ENCODE measurements around the gene RCOR1. TPM values are rescaled to one million over a fixed set of nuclear protein-coding genes. Genes with fewer than 3 reads are reported as not detected.

Gene RCOR1
- total RNA-seq, 5 donors from 2014 or later (not counting 1 experiment from before 2014, with no cell fraction given), result 17.7 to 25.0 (median 18.7) TPM

- DNase-seq (no peak), ATAC-seq (replicated peaks in 1 of 4) (no peak)
- no peak overlapping the region for H3K4me3 Mint-ChIP-seq
- 86% methylated on average over 5 of the region's 7 CpGs for WGBS (ENCODE audit: insufficient coverage)
- no peaks in the 10 kb centered on the region for H3K9me3 Mint-ChIP-seq
- Histone ChIP-seq H3K9me3 (no peaks in the 10 kb centered on the region), H3K36me3 (ENCODE audit: control insufficient read depth in 2 of 2, extremely low read depth in 1 of 2, insufficient read depth in 1 of 2, low read length in 1 of 2) (no peaks in the 10 kb centered on the region), H3K27ac (ENCODE audit: low read length) (no peak overlapping the region), H3K27me3 (replicated peaks in 1 of 2; ENCODE audit: control insufficient read depth in 2 of 2, extremely low read depth in 1 of 2, insufficient read depth in 2 of 2, low read length in 1 of 2) (no peaks in the 10 kb centered on the region), H3K4me1 (ENCODE audit: control insufficient read depth in 1 of 2, extremely low read depth in 1 of 2, insufficient read depth in 2 of 2, low read length in 2 of 2) (no peaks in the 10 kb centered on the region), H3K4me3 (ENCODE audit: control insufficient read depth in 1 of 2, extremely low read depth in 1 of 2, low read length in 1 of 2) (no peak overlapping the region)
- CTCF ChIA-PET, result interaction anchor here in 1 of 2 donors (1.2 kb wide), 1 partner anchor 32 kb away, joined by 4 read pairs; no protein-coding TSS in a partner anchor
- H3K36me3 Mint-ChIP-seq, result peaks cover 5% of the 10 kb centered on the region
- peaks cover 36 to 58% (median 44%) of the 10 kb centered on the region in 3 donors for H3K4me1 Mint-ChIP-seq
- H3K27ac Mint-ChIP-seq, result no peak overlapping the region
- H3K27me3 Mint-ChIP-seq, result no peaks in the 10 kb centered on the region
- POLR2A ChIA-PET, result interaction anchor here in 1 of 2 donors (0.6 kb wide), 1 partner anchor 18 kb away, joined by 3 read pairs; no protein-coding TSS in a partner anchor
Measured at GRCh38 chr14:102662636-102663430, 70.4 kb downstream of the RCOR1 start.

GRCh38 chr14:102663440-102663839 is 71.0 kb downstream of the RCOR1 start:
- Mint-ChIP-seq H3K4me1 (peaks cover 36 to 62% (median 47%) of the 10 kb centered on the region in 3 donors), H3K36me3 (peaks cover 5% of the 10 kb centered on the region), H3K9me3 (no peaks in the 10 kb centered on the region), H3K27me3 (no peaks in the 10 kb centered on the region), H3K27ac (no peak overlapping the region), H3K4me3 (no peak overlapping the region)
- H3K4me1 ChIP-seq (ENCODE audit: control insufficient read depth in 1 of 2, extremely low read depth in 1 of 2, insufficient read depth in 2 of 2, low read length in 2 of 2), result no peaks in the 10 kb centered on the region
- H3K9me3 ChIP-seq, result no peaks in the 10 kb centered on the region
- H3K27me3 ChIP-seq (replicated peaks in 1 of 2; ENCODE audit: control insufficient read depth in 2 of 2, extremely low read depth in 1 of 2, insufficient read depth in 2 of 2, low read length in 1 of 2), result no peaks in the 10 kb centered on the region
- H3K36me3 ChIP-seq (ENCODE audit: control insufficient read depth in 2 of 2, extremely low read depth in 1 of 2, insufficient read depth in 1 of 2, low read length in 1 of 2), result no peaks in the 10 kb centered on the region
- no peak for DNase-seq
- WGBS (ENCODE audit: insufficient coverage), result 100% methylated on average over 3 of the region's 3 CpGs
- H3K4me3 ChIP-seq (ENCODE audit: control insufficient read depth in 1 of 2, extremely low read depth in 1 of 2, low read length in 1 of 2), result no peak overlapping the region
- no peak for ATAC-seq (replicated peaks in 1 of 4)
- ChIA-PET CTCF (interaction anchor here in 1 of 2 donors (0.6 to 1.2 kb wide), 2 partner anchors 31 to 139 kb away, joined by 3 to 4 read pairs; no protein-coding TSS in a partner anchor), POLR2A (interaction anchor here in 1 of 2 donors (0.6 kb wide), 1 partner anchor 17 kb away, joined by 3 read pairs; no protein-coding TSS in a partner anchor)
- no peak overlapping the region for H3K27ac ChIP-seq (ENCODE audit: low read length)

GRCh38 chr14:102665621-102666020 is 73.2 kb downstream of the RCOR1 start:
- WGBS (ENCODE audit: insufficient coverage), result no CpG with 5 or more reads among the region's 2 CpGs
- Histone ChIP-seq H3K36me3 (ENCODE audit: control insufficient read depth in 2 of 2, extremely low read depth in 1 of 2, insufficient read depth in 1 of 2, low read length in 1 of 2) (no peaks in the 10 kb centered on the region), H3K27ac (ENCODE audit: low read length) (no peak overlapping the region), H3K4me1 (ENCODE audit: control insufficient read depth in 1 of 2, extremely low read depth in 1 of 2, insufficient read depth in 2 of 2, low read length in 2 of 2) (no peaks in the 10 kb centered on the region), H3K27me3 (replicated peaks in 1 of 2; ENCODE audit: control insufficient read depth in 2 of 2, extremely low read depth in 1 of 2, insufficient read depth in 2 of 2, low read length in 1 of 2) (no peaks in the 10 kb centered on the region), H3K9me3 (no peaks in the 10 kb centered on the region), H3K4me3 (ENCODE audit: control insufficient read depth in 1 of 2, extremely low read depth in 1 of 2, low read length in 1 of 2) (no peak overlapping the region)
- peaks cover 32 to 58% (median 33%) of the 10 kb centered on the region in 3 donors for H3K4me1 Mint-ChIP-seq
- H3K27me3 Mint-ChIP-seq, result no peaks in the 10 kb centered on the region
- no peak overlapping the region for H3K4me3 Mint-ChIP-seq
- DNase-seq (no peak), ATAC-seq (replicated peaks in 1 of 4) (no peak)
- no peaks in the 10 kb centered on the region for H3K9me3 Mint-ChIP-seq
- H3K27ac Mint-ChIP-seq, result no peak overlapping the region
- POLR2A ChIA-PET, result no interaction called here
- H3K36me3 Mint-ChIP-seq, result peaks cover 5% of the 10 kb centered on the region
- CTCF ChIA-PET, result interaction anchor here in 1 of 2 donors (0.6 kb wide), 1 partner anchor 60 kb away, joined by 6 read pairs; no protein-coding TSS in a partner anchor

DNA sequence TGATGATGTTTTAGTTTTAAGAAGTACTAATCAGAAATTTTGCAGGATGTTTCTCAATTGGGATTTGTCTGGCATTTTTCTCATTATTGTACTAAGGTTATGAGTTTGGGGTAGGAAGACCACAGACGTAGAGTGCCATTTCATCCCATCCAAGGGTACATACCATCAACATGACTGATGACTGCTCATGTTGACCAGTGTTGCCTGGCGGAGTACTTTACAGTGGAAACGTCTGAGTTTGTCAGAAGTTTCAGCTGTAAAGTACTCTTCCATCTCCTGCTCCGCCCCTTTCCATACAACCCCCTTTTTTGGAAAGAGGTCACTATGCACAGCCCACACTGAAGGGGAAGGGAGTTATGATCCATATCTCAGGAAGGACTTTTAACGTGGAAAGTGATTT is 74.2 kb downstream of the RCOR1 start:
- H3K27ac ChIP-seq (ENCODE audit: low read length), result no peak overlapping the region
- no peak overlapping the region for H3K27ac Mint-ChIP-seq
- H3K4me3 ChIP-seq (ENCODE audit: control insufficient read depth in 1 of 2, extremely low read depth in 1 of 2, low read length in 1 of 2), result no peak overlapping the region
- H3K36me3 ChIP-seq (ENCODE audit: control insufficient read depth in 2 of 2, extremely low read depth in 1 of 2, insufficient read depth in 1 of 2, low read length in 1 of 2), result no peaks in the 10 kb centered on the region
- H3K4me3 Mint-ChIP-seq, result no peak overlapping the region
- H3K27me3 ChIP-seq (replicated peaks in 1 of 2; ENCODE audit: control insufficient read depth in 2 of 2, extremely low read depth in 1 of 2, insufficient read depth in 2 of 2, low read length in 1 of 2), result no peaks in the 10 kb centered on the region
- H3K4me1 Mint-ChIP-seq, result peaks cover 28 to 48% (median 33%) of the 10 kb centered on the region in 3 donors
- WGBS (ENCODE audit: insufficient coverage), result 90% methylated on average over 1 of the region's 5 CpGs
- ChIA-PET CTCF (no interaction called here), POLR2A (no interaction called here)
- DNase-seq, result no peak
- no peaks in the 10 kb centered on the region for H3K27me3 Mint-ChIP-seq
- H3K9me3 ChIP-seq, result no peaks in the 10 kb centered on the region
- no peaks in the 10 kb centered on the region for H3K9me3 Mint-ChIP-seq
- ATAC-seq (replicated peaks in 1 of 4), result no peak
- peaks cover 5% of the 10 kb centered on the region for H3K36me3 Mint-ChIP-seq
- H3K4me1 ChIP-seq (ENCODE audit: control insufficient read depth in 1 of 2, extremely low read depth in 1 of 2, insufficient read depth in 2 of 2, low read length in 2 of 2), result no peaks in the 10 kb centered on the region

DNA sequence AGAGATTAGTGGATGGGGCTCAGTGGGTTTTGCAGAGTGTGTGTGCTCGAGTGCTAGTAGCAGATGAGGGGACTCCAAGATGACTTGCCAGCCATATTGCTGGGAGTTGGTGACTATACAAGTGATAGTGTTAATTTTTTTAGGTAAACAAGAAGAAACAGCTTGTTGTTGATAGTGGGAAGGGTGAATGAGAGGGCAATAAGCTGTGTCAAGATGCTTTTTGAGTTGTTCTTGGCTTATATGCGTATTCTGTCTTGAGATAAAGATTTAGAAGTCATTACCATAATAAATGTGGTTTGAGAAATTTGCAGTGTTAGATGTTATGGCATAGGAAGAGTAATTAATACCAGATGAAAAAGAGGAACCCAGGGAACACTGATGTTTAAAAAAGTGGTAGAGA is 75.3 kb downstream of the RCOR1 start:
- H3K9me3 ChIP-seq, result no peaks in the 10 kb centered on the region
- Mint-ChIP-seq H3K4me1 (peaks cover 23 to 42% (median 30%) of the 10 kb centered on the region in 3 donors), H3K4me3 (no peak overlapping the region), H3K9me3 (peaks cover 0 to 5% (median 0%) of the 10 kb centered on the region in 3 donors), H3K27ac (no peak overlapping the region), H3K36me3 (peaks cover 10% of the 10 kb centered on the region), H3K27me3 (no peaks in the 10 kb centered on the region)
- 94% methylated on average over 2 of the region's 2 CpGs for WGBS (ENCODE audit: insufficient coverage)
- CTCF ChIA-PET, result no interaction called here
- no peaks in the 10 kb centered on the region for H3K27me3 ChIP-seq (replicated peaks in 1 of 2; ENCODE audit: control insufficient read depth in 2 of 2, extremely low read depth in 1 of 2, insufficient read depth in 2 of 2, low read length in 1 of 2)
- no peak overlapping the region for H3K27ac ChIP-seq (ENCODE audit: low read length)
- H3K4me1 ChIP-seq (ENCODE audit: control insufficient read depth in 1 of 2, extremely low read depth in 1 of 2, insufficient read depth in 2 of 2, low read length in 2 of 2), result no peaks in the 10 kb centered on the region
- H3K36me3 ChIP-seq (ENCODE audit: control insufficient read depth in 2 of 2, extremely low read depth in 1 of 2, insufficient read depth in 1 of 2, low read length in 1 of 2), result no peaks in the 10 kb centered on the region
- H3K4me3 ChIP-seq (ENCODE audit: control insufficient read depth in 1 of 2, extremely low read depth in 1 of 2, low read length in 1 of 2), result no peak overlapping the region
- POLR2A ChIA-PET, result no interaction called here
- ATAC-seq (replicated peaks in 1 of 4), result no peak
- DNase-seq, result no peak

GRCh38 chr14:102668291-102668873 is 75.9 kb downstream of the RCOR1 start:
- ChIA-PET CTCF (no interaction called here), POLR2A (no interaction called here)
- Histone ChIP-seq H3K9me3 (no peaks in the 10 kb centered on the region), H3K4me3 (ENCODE audit: control insufficient read depth in 1 of 2, extremely low read depth in 1 of 2, low read length in 1 of 2) (no peak overlapping the region), H3K36me3 (ENCODE audit: control insufficient read depth in 2 of 2, extremely low read depth in 1 of 2, insufficient read depth in 1 of 2, low read length in 1 of 2) (no peaks in the 10 kb centered on the region), H3K4me1 (ENCODE audit: control insufficient read depth in 1 of 2, extremely low read depth in 1 of 2, insufficient read depth in 2 of 2, low read length in 2 of 2) (no peaks in the 10 kb centered on the region), H3K27me3 (replicated peaks in 1 of 2; ENCODE audit: control insufficient read depth in 2 of 2, extremely low read depth in 1 of 2, insufficient read depth in 2 of 2, low read length in 1 of 2) (no peaks in the 10 kb centered on the region), H3K27ac (ENCODE audit: low read length) (no peak overlapping the region)
- no peak for DNase-seq
- H3K36me3 Mint-ChIP-seq, result peaks cover 14% of the 10 kb centered on the region
- ATAC-seq (replicated peaks in 1 of 4), result no peak
- peaks cover 0 to 6% (median 0%) of the 10 kb centered on the region in 3 donors for H3K9me3 Mint-ChIP-seq
- H3K4me3 Mint-ChIP-seq, result no peak overlapping the region
- H3K27me3 Mint-ChIP-seq, result no peaks in the 10 kb centered on the region
- no peak overlapping the region for H3K27ac Mint-ChIP-seq
- WGBS (ENCODE audit: insufficient coverage), result no CpG with 5 or more reads among the region's 9 CpGs
- peaks cover 18 to 35% (median 25%) of the 10 kb centered on the region in 3 donors for H3K4me1 Mint-ChIP-seq

All from T-cell (primary cell).